PC-3 (cell line): Measurements from ENCODE around the gene PRELID2. TPM values are rescaled to one million over a fixed set of nuclear protein-coding genes. Genes with fewer than 3 reads are reported as not detected.

Source experiments
- ATAC-seq: fragments of 200-7000 bp; cut with Tn5 transposase; 2 replicates; pipeline ENCODE4 v1.9.1; 2020; ENCODE audit warnings: mild to moderate bottlenecking, moderate library complexity
- BruUV-seq: library from RNA; stranded (reverse); fragments of 400-500 nt; replicated peaks from 2 replicates; lab custom pipeline; 2021; lab: Mats Ljungman, UMichigan
- CTCF ChIA-PET: fragments of 300-600 bp; sonication (Branson Sonifier 250); formaldehyde crosslinking; loops from one replicate; lab custom pipeline; 2022; ENCODE audit warnings: antibody characterized with exemption; lab: Charles Lee
- POLR2A ChIA-PET: fragments of 300-600 bp; sonication (Branson Sonifier 250); formaldehyde crosslinking; loops from one replicate; lab custom pipeline; 2022; ENCODE audit warnings: antibody characterized with exemption; ENCODE audit not compliant: unreplicated experiment; lab: Charles Lee
- DNase-seq: peaks from one replicate; pipeline ENCODE4 v3.0.0-alpha.2; 2015
- H2AFZ ChIP-seq: fragments of 300-600 bp; sonication (generic); 2 replicates; pipeline ENCODE4 v1.6.0; 2016; ENCODE audit warnings: antibody characterized with exemption, low read length
- H3F3A ChIP-seq: fragments of 300-600 bp; sonication (generic); one replicate; pipeline ENCODE4 v1.6.0; 2017; ENCODE audit warnings: antibody characterized with exemption, low read length, control low read depth, mild to moderate bottlenecking; ENCODE audit not compliant: unreplicated experiment
- H3K27ac ChIP-seq: fragments of 300-600 bp; sonication (generic); 2 replicates; pipeline ENCODE4 v1.5.1; 2016; ENCODE audit warnings: mild to moderate bottlenecking, low read length
- H3K27me3 ChIP-seq: fragments of 300-600 bp; sonication (generic); 2 replicates; pipeline ENCODE4 v1.6.1; 2016; ENCODE audit warnings: low read length, mixed read lengths
- H3K36me3 ChIP-seq: fragments of 300-600 bp; sonication (generic); 2 replicates; pipeline ENCODE4 v1.6.1; 2016; ENCODE audit warnings: low read depth, mixed run types, low read length, mixed read lengths
- H3K4me1 ChIP-seq: fragments of 300-600 bp; sonication (generic); 2 replicates; pipeline ENCODE4 v1.5.1; 2016; ENCODE audit warnings: low read length; ENCODE audit not compliant: insufficient read depth
- H3K4me2 ChIP-seq: fragments of 300-600 bp; sonication (generic); 2 replicates; pipeline ENCODE4 v1.6.0; 2016; ENCODE audit warnings: low read length
- H3K4me3 ChIP-seq: fragments of 300-600 bp; sonication (generic); 2 replicates; pipeline ENCODE4 v1.5.1; 2016; ENCODE audit warnings: mild to moderate bottlenecking, low read length, mixed read lengths
- H3K79me2 ChIP-seq: fragments of 300-600 bp; sonication (generic); 2 replicates; pipeline ENCODE4 v1.6.1; 2017; ENCODE audit warnings: low read length, mixed read lengths
- H3K9ac ChIP-seq: fragments of 300-600 bp; sonication (generic); 2 replicates; pipeline ENCODE4 v1.6.0; 2016; ENCODE audit warnings: mild to moderate bottlenecking, low read length
- H3K9me2 ChIP-seq: fragments of 300-600 bp; sonication (generic); replicated peaks from 2 replicates; pipeline ENCODE4 v1.6.1; 2016; ENCODE audit warnings: mixed run types, low read length, mixed read lengths
- H3K9me3 ChIP-seq: fragments of 300-600 bp; sonication (generic); 2 replicates; pipeline ENCODE4 v1.6.1; 2016; ENCODE audit warnings: low read length, mixed read lengths
- H4K20me1 ChIP-seq: fragments of 300-600 bp; sonication (generic); 2 replicates; pipeline ENCODE4 v1.6.1; 2016; ENCODE audit warnings: low read length, mixed read lengths
- EZH2 ChIP-seq: fragments of 300-600 bp; sonication (generic); IDR thresholded peaks from one replicate; pipeline ENCODE4 v1.6.1; 2017; ENCODE audit warnings: antibody characterized with exemption, mild to moderate bottlenecking, low read length; ENCODE audit not compliant: unreplicated experiment
- EZH2phosphoT487 ChIP-seq: fragments of 300-600 bp; sonication (generic); IDR thresholded peaks from 2 replicates; pipeline ENCODE4 v1.6.1; 2018; ENCODE audit warnings: mild to moderate bottlenecking, antibody characterized with exemption, low read length, borderline replicate concordance
- intact Hi-C: fragments of 100-400 bp; cut with micrococcal nuclease; formaldehyde crosslinking; loops from 2 replicates; pipeline ENCODE4 v1.9.0; 2023
- total RNA-seq: library from RNA; depleted of rRNA; stranded (reverse); fragments of >200 nt; gene quantifications from 2 replicates; pipeline ENCODE4 v1.2.3, GENCODE V29; 2014
- TF ChIP-seq, protein P1 (sequence below): fragments of 300-600 bp; sonication (generic); conservative IDR thresholded peaks from 2 replicates; pipeline ENCODE4 v1.5.1; 2017; ENCODE audit warnings: antibody characterized with exemption, low read depth, mild to moderate bottlenecking, low read length

Gene PRELID2
- total RNA-seq, 1 experiment from 2014 or later: 23.7 TPM

- intact Hi-C loops: loop anchor here (1.0 to 2.0 kb wide), 3 partner anchors 128 to 1621 kb away; no protein-coding TSS in a partner anchor
- H3K9me2 ChIP-seq: no peaks in the 10 kb centered on the region
- H3K27ac ChIP-seq: no peak overlapping the region
- ChIA-PET CTCF (interaction anchor here (0.6 to 0.9 kb wide), 2 partner anchors 62 to 1622 kb away, joined by 3 to 4 read pairs; no protein-coding TSS in a partner anchor), POLR2A (no interaction called here)
- TF ChIP-seq EZH2phosphoT487 (no peak), EZH2 (no peak)
- TF ChIP-seq, protein P1, sequence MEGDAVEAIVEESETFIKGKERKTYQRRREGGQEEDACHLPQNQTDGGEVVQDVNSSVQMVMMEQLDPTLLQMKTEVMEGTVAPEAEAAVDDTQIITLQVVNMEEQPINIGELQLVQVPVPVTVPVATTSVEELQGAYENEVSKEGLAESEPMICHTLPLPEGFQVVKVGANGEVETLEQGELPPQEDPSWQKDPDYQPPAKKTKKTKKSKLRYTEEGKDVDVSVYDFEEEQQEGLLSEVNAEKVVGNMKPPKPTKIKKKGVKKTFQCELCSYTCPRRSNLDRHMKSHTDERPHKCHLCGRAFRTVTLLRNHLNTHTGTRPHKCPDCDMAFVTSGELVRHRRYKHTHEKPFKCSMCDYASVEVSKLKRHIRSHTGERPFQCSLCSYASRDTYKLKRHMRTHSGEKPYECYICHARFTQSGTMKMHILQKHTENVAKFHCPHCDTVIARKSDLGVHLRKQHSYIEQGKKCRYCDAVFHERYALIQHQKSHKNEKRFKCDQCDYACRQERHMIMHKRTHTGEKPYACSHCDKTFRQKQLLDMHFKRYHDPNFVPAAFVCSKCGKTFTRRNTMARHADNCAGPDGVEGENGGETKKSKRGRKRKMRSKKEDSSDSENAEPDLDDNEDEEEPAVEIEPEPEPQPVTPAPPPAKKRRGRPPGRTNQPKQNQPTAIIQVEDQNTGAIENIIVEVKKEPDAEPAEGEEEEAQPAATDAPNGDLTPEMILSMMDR: peak; percentile 91
- BruUV-seq: no TSS peak
- DNase-seq (peak; percentile 66), ATAC-seq (peak; percentile 58)
- H4K20me1 ChIP-seq: no peaks in the 10 kb centered on the region
- H3K9ac ChIP-seq: no peak overlapping the region
- no peaks in the 10 kb centered on the region for H3K27me3 ChIP-seq
- H3K4me2 ChIP-seq: no peak overlapping the region
- no peaks in the 10 kb centered on the region for H3F3A ChIP-seq
- no peak overlapping the region for H2AFZ ChIP-seq
- H3K4me1 ChIP-seq: peaks cover 14% of the 10 kb centered on the region; the same call in 1 of the 2 replicates
- no peaks in the 10 kb centered on the region for H3K36me3 ChIP-seq
- no peaks in the 10 kb centered on the region for H3K9me3 ChIP-seq
- no peak overlapping the region for H3K4me3 ChIP-seq
- H3K79me2 ChIP-seq: no peaks in the 10 kb centered on the region
Measured at GRCh38 chr5:145825751-145826180, 9.4 kb downstream of the PRELID2 start.

- intact Hi-C loops: loop anchor here (2.0 kb wide), 1 partner anchor 1619 kb away; no protein-coding TSS in a partner anchor
- CTCF ChIA-PET: no interaction called here
- DNase-seq (no peak), ATAC-seq (no peak)
- H3K9me3 ChIP-seq: no peaks in the 10 kb centered on the region
- H3K27ac ChIP-seq: no peak overlapping the region
- H3K36me3 ChIP-seq: no peaks in the 10 kb centered on the region
- BruUV-seq: no TSS peak
- H3K4me3 ChIP-seq: no peak overlapping the region
- TF ChIP-seq EZH2phosphoT487 (no peak), EZH2 (no peak)
- TF ChIP-seq, protein P1: no peak
- no peaks in the 10 kb centered on the region for H3K4me1 ChIP-seq
- no peak overlapping the region for H3K4me2 ChIP-seq
- no peak overlapping the region for H2AFZ ChIP-seq
- H3K27me3 ChIP-seq: no peaks in the 10 kb centered on the region
- no peaks in the 10 kb centered on the region for H4K20me1 ChIP-seq
- no peaks in the 10 kb centered on the region for H3K9me2 ChIP-seq
- no peak overlapping the region for H3K9ac ChIP-seq
- POLR2A ChIA-PET: no interaction called here
- H3K79me2 ChIP-seq: no peaks in the 10 kb centered on the region
- no peaks in the 10 kb centered on the region for H3F3A ChIP-seq
Measured at GRCh38 chr5:145824040-145824439, 11.1 kb downstream of the PRELID2 start.

DNA sequence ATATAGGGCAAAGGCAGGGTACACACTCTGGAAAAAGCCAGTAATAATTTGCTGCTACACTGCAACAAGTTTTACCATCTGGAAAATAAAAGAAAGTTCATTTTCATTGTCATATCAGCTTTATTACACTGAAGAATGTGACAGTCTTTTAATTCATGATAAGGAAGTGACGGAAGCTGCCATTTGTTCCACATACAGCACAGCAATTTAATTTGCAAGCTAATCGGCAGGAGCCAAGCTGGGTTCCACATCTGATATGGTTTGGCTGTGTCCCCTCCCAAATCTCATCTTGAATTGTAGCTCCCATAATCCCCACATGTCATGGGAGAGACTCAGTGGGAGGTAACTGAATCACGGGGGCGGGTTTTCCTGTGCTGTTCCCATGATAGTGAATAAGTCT lies 16.5 kb downstream of the PRELID2 start:
- TF ChIP-seq EZH2phosphoT487 (no peak), EZH2 (no peak)
- TF ChIP-seq, protein P1: no peak
- Histone ChIP-seq H3F3A (no peaks in the 10 kb centered on the region), H3K27ac (no peak overlapping the region), H3K4me2 (no peak overlapping the region), H3K79me2 (no peaks in the 10 kb centered on the region), H3K9me3 (no peaks in the 10 kb centered on the region), H3K27me3 (no peaks in the 10 kb centered on the region), H3K9ac (no peak overlapping the region), H3K4me3 (no peak overlapping the region), H3K36me3 (no peaks in the 10 kb centered on the region), H4K20me1 (no peaks in the 10 kb centered on the region), H3K4me1 (no peaks in the 10 kb centered on the region), H3K9me2 (no peaks in the 10 kb centered on the region), H2AFZ (no peak overlapping the region)
- BruUV-seq: no TSS peak
- ChIA-PET CTCF (no interaction called here), POLR2A (no interaction called here)
- DNase-seq (no peak), ATAC-seq (no peak)
- intact Hi-C loops: no loop called here
